ENCODE data around the gene P2RX1. TPM values are rescaled to one million over a fixed set of nuclear protein-coding genes. Genes with fewer than 3 reads are reported as not detected.

The P2RX1 gene
- total RNA-seq, 1 experiment from 2014 or later, result not detected

DNA sequence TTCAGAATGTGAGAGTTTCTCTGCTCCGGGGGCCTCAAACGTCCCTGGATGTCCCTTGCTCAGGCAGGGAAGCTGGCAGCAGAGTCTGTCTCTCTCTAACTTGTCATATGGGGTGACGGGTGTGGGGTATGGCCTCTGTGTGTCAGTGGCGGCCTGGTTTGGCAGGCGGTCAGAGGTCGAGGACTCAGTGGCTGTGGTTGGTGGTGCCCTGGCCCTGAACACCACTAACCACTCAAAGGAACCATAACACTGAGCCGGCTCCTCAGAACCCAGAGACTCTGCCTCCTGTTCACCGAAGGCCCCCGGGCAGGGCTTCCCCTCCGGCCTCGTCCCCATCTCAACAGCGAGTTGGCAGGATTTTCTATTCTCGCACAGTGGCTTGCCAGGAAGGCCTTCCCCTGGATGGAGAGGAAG, 677 bp downstream of the P2RX1 start:
- Histone ChIP-seq H2AK5ac (ENCODE audit: insufficient read length, low read length) (no peak overlapping the region), H2BK12ac (ENCODE audit: insufficient read length, low read depth, low read length) (no peak overlapping the region), H3T11ph (ENCODE audit: low read length) (no peak overlapping the region), H3K23ac (ENCODE audit: insufficient read length, low read depth, low read length) (no peak overlapping the region), H2BK120ac (ENCODE audit: low read depth, low read length, poor library complexity, severe bottlenecking) (no peak overlapping the region), H2BK5ac (ENCODE audit: insufficient read length, low read length) (no peak overlapping the region), H3K27ac (ENCODE audit: insufficient read length, low read depth, low read length) (no peak overlapping the region), H3K4ac (ENCODE audit: low read depth, low read length) (no peak overlapping the region), H3K23me2 (ENCODE audit: insufficient read length, low read depth, low read length, poor library complexity, severe bottlenecking) (no peaks in the 10 kb centered on the region), H3K4me1 (ENCODE audit: insufficient read depth, low read length) (no peaks in the 10 kb centered on the region), H3K79me2 (ENCODE audit: insufficient read depth, low read length) (no peaks in the 10 kb centered on the region), H2BK20ac (ENCODE audit: low read depth, low read length, poor library complexity, severe bottlenecking) (no peak overlapping the region), H3K79me1 (ENCODE audit: insufficient read depth, low read depth, low read length, poor library complexity, severe bottlenecking) (no peaks in the 10 kb centered on the region), H4K5ac (ENCODE audit: insufficient read length, low read depth, low read length) (no peak overlapping the region), H3K14ac (ENCODE audit: insufficient read depth, low read length) (no peak overlapping the region), H2BK15ac (ENCODE audit: low read depth, low read length) (no peak overlapping the region), H3K9ac (ENCODE audit: extremely low read depth, insufficient read length, low read length) (no peak overlapping the region), H2AFZ (ENCODE audit: low read length) (no peak overlapping the region), H3K27me3 (ENCODE audit: insufficient read depth, low read length) (no peaks in the 10 kb centered on the region), H4K20me1 (ENCODE audit: control insufficient read depth, insufficient read depth, insufficient read length) (no peaks in the 10 kb centered on the region), H3K4me2 (ENCODE audit: insufficient read depth, insufficient read length, low read length) (no peak overlapping the region), H4K8ac (replicated peaks; ENCODE audit: insufficient read length, low read depth, low read length) (no peak overlapping the region), H3K18ac (ENCODE audit: insufficient read length, low read depth, low read length) (no peak overlapping the region), H3K56ac (ENCODE audit: insufficient read length, low read depth, low read length) (no peak overlapping the region), H3K9me3 (ENCODE audit: control insufficient read depth, low read depth, low read length) (no peaks in the 10 kb centered on the region), H4K91ac (ENCODE audit: insufficient read length, low read depth, low read length) (no peak overlapping the region)
- WGBS (ENCODE audit: extremely low coverage, insufficient read length, low lambda C conversion rate), result no CpG with 5 or more reads among the region's 13 CpGs
- Mint-ChIP-seq H3K27ac (no peak overlapping the region; a peak in 1 of 7 replicates), H3K4me3 (no peak overlapping the region), H3K27me3 (ENCODE audit: low read depth) (peaks cover 4% of the 10 kb centered on the region; the same call in 1 of the 2 replicates), H3K4me1 (peaks cover 4 to 11% of the 10 kb centered on the region in 2 experiments; a peak in 3 of 4 replicates), H3K36me3 (ENCODE audit: insufficient read depth in 1 of 3, low read depth in 3 of 3) (no peaks in the 10 kb centered on the region), H3K9me3 (peaks cover 0 to 3% of the 10 kb centered on the region in 2 experiments; a peak in 2 of 5 replicates)
- TF ChIP-seq, protein P1, sequence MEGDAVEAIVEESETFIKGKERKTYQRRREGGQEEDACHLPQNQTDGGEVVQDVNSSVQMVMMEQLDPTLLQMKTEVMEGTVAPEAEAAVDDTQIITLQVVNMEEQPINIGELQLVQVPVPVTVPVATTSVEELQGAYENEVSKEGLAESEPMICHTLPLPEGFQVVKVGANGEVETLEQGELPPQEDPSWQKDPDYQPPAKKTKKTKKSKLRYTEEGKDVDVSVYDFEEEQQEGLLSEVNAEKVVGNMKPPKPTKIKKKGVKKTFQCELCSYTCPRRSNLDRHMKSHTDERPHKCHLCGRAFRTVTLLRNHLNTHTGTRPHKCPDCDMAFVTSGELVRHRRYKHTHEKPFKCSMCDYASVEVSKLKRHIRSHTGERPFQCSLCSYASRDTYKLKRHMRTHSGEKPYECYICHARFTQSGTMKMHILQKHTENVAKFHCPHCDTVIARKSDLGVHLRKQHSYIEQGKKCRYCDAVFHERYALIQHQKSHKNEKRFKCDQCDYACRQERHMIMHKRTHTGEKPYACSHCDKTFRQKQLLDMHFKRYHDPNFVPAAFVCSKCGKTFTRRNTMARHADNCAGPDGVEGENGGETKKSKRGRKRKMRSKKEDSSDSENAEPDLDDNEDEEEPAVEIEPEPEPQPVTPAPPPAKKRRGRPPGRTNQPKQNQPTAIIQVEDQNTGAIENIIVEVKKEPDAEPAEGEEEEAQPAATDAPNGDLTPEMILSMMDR (conservative IDR thresholded peaks at IDR 0.05), result no peak
- DNase-seq, result no peak
